Hypothalamus (tissue), 51 donors: ENCODE data around the gene PTBP3.

ENCODE experiments used
- DNase-seq, 51 donors: peaks; one replicate each; lab custom pipeline; 2025; lab: John Stamatoyannopoulos, UW

The PTBP3 gene

GRCh38 chr9:112174222-112174964 is 159.0 kb downstream of the PTBP3 start:
- peak in 12 of 51 donors; percentile 2 to 40 (median 16) for DNase-seq

- no peak for DNase-seq
Observed at GRCh38 chr9:112173489-112174221, 159.8 kb downstream of the PTBP3 start.

- DNase-seq = no peak
Observed at GRCh38 chr9:112170968-112171367, 162.5 kb downstream of the PTBP3 start.

GRCh38 chr9:112170235-112170634 is 163.2 kb downstream of the PTBP3 start:
- DNase-seq = no peak

GRCh38 chr9:112169368-112169767 is 164.1 kb downstream of the PTBP3 start:
- no peak for DNase-seq

GRCh38 chr9:112168197-112168596 is 165.2 kb downstream of the PTBP3 start:
- DNase-seq = no peak
